PC-3 (cell line): ENCODE data around the gene MAMLD1. TPM values are rescaled to one million over a fixed set of nuclear protein-coding genes. Genes with fewer than 3 reads are reported as not detected.

Experiments used
- ATAC-seq: fragments of 200-7000 bp; cut with Tn5 transposase; 2 replicates; pipeline ENCODE4 v1.9.1; 2020; ENCODE audit warnings: mild to moderate bottlenecking, moderate library complexity
- Bru-seq: library from RNA; stranded (reverse); fragments of 400-500 nt; gene quantifications from one replicate; lab custom pipeline; 2021; lab: Mats Ljungman, UMichigan
- BruChase-seq, 2 experiments: library from RNA; stranded (reverse); fragments of 400-500 nt; gene quantifications; one replicate each; lab custom pipeline; 2021; lab: Mats Ljungman, UMichigan
- BruUV-seq: library from RNA; stranded (reverse); fragments of 400-500 nt; replicated peaks from 2 replicates; lab custom pipeline; 2021; lab: Mats Ljungman, UMichigan
- CTCF ChIA-PET: fragments of 300-600 bp; sonication (Branson Sonifier 250); formaldehyde crosslinking; loops from one replicate; lab custom pipeline; 2022; ENCODE audit warnings: antibody characterized with exemption; lab: Charles Lee
- POLR2A ChIA-PET: fragments of 300-600 bp; sonication (Branson Sonifier 250); formaldehyde crosslinking; loops from one replicate; lab custom pipeline; 2022; ENCODE audit warnings: antibody characterized with exemption; ENCODE audit not compliant: unreplicated experiment; lab: Charles Lee
- DNase-seq: peaks from one replicate; pipeline ENCODE4 v3.0.0-alpha.2; 2015
- H2AFZ ChIP-seq: fragments of 300-600 bp; sonication (generic); 2 replicates; pipeline ENCODE4 v1.6.0; 2016; ENCODE audit warnings: antibody characterized with exemption, low read length
- H3F3A ChIP-seq: fragments of 300-600 bp; sonication (generic); one replicate; pipeline ENCODE4 v1.6.0; 2017; ENCODE audit warnings: antibody characterized with exemption, low read length, control low read depth, mild to moderate bottlenecking; ENCODE audit not compliant: unreplicated experiment
- H3K27ac ChIP-seq: fragments of 300-600 bp; sonication (generic); 2 replicates; pipeline ENCODE4 v1.5.1; 2016; ENCODE audit warnings: mild to moderate bottlenecking, low read length
- H3K27me3 ChIP-seq: fragments of 300-600 bp; sonication (generic); 2 replicates; pipeline ENCODE4 v1.6.1; 2016; ENCODE audit warnings: low read length, mixed read lengths
- H3K36me3 ChIP-seq: fragments of 300-600 bp; sonication (generic); 2 replicates; pipeline ENCODE4 v1.6.1; 2016; ENCODE audit warnings: low read depth, mixed run types, low read length, mixed read lengths
- H3K4me1 ChIP-seq: fragments of 300-600 bp; sonication (generic); 2 replicates; pipeline ENCODE4 v1.5.1; 2016; ENCODE audit warnings: low read length; ENCODE audit not compliant: insufficient read depth
- H3K4me2 ChIP-seq: fragments of 300-600 bp; sonication (generic); 2 replicates; pipeline ENCODE4 v1.6.0; 2016; ENCODE audit warnings: low read length
- H3K4me3 ChIP-seq: fragments of 300-600 bp; sonication (generic); 2 replicates; pipeline ENCODE4 v1.5.1; 2016; ENCODE audit warnings: mild to moderate bottlenecking, low read length, mixed read lengths
- H3K79me2 ChIP-seq: fragments of 300-600 bp; sonication (generic); 2 replicates; pipeline ENCODE4 v1.6.1; 2017; ENCODE audit warnings: low read length, mixed read lengths
- H3K9ac ChIP-seq: fragments of 300-600 bp; sonication (generic); 2 replicates; pipeline ENCODE4 v1.6.0; 2016; ENCODE audit warnings: mild to moderate bottlenecking, low read length
- H3K9me2 ChIP-seq: fragments of 300-600 bp; sonication (generic); replicated peaks from 2 replicates; pipeline ENCODE4 v1.6.1; 2016; ENCODE audit warnings: mixed run types, low read length, mixed read lengths
- H3K9me3 ChIP-seq: fragments of 300-600 bp; sonication (generic); 2 replicates; pipeline ENCODE4 v1.6.1; 2016; ENCODE audit warnings: low read length, mixed read lengths
- H4K20me1 ChIP-seq: fragments of 300-600 bp; sonication (generic); 2 replicates; pipeline ENCODE4 v1.6.1; 2016; ENCODE audit warnings: low read length, mixed read lengths
- CTCF ChIP-seq: fragments of 300-600 bp; sonication (generic); conservative IDR thresholded peaks from 2 replicates; pipeline ENCODE4 v1.5.1; 2017; ENCODE audit warnings: antibody characterized with exemption, low read depth, mild to moderate bottlenecking, low read length
- EZH2 ChIP-seq: fragments of 300-600 bp; sonication (generic); IDR thresholded peaks from one replicate; pipeline ENCODE4 v1.6.1; 2017; ENCODE audit warnings: antibody characterized with exemption, mild to moderate bottlenecking, low read length; ENCODE audit not compliant: unreplicated experiment
- EZH2phosphoT487 ChIP-seq: fragments of 300-600 bp; sonication (generic); IDR thresholded peaks from 2 replicates; pipeline ENCODE4 v1.6.1; 2018; ENCODE audit warnings: mild to moderate bottlenecking, antibody characterized with exemption, low read length, borderline replicate concordance
- intact Hi-C: fragments of 100-400 bp; cut with micrococcal nuclease; formaldehyde crosslinking; loops from 2 replicates; pipeline ENCODE4 v1.9.0; 2023
- long read RNA-seq: library from polyadenylated mRNA; unstranded; transcript quantifications from one replicate; pipeline ENCODE4 v2.0.0, GENCODE V29; 2021; ENCODE audit not compliant: unreplicated experiment
- total RNA-seq: library from RNA; depleted of rRNA; stranded (reverse); fragments of >200 nt; gene quantifications from 2 replicates; pipeline ENCODE4 v1.2.3, GENCODE V29; 2014; rRNA removed

Gene MAMLD1
- total RNA-seq (2.8 and 3.6 TPM in 2 replicates), Bru-seq, nascent RNA (percentile 54 among the genes with signal in this experiment), BruChase-seq, experiment 1, labeled RNA remaining after a 6-hour chase (percentile 54 among the genes with signal in this experiment), BruChase-seq, experiment 2, labeled RNA remaining after a 2-hour chase (percentile 60 among the genes with signal in this experiment)
- long read RNA-seq, partial matches to known transcripts: 7 of 10 reads
- long read RNA-seq, other reads (novel, unspliced or antisense): 3 of 10 reads

- Histone ChIP-seq H3K79me2 (peaks cover 14% of the 10 kb centered on the region), H3K27me3 (no peaks in the 10 kb centered on the region), H3K9me3 (no peaks in the 10 kb centered on the region), H3K4me3 (peak within 1 kb of the TSS; percentile 91), H3K9ac (peak within 1 kb of the TSS; percentile 84), H3K4me1 (peaks cover 25% of the 10 kb centered on the region), H3K9me2 (no peaks in the 10 kb centered on the region), H2AFZ (peak within 1 kb of the TSS; percentile 97), H4K20me1 (no peaks in the 10 kb centered on the region), H3K36me3 (no peaks in the 10 kb centered on the region), H3K27ac (peak within 1 kb of the TSS; percentile 16), H3F3A (no peaks in the 10 kb centered on the region), H3K4me2 (peak within 1 kb of the TSS; percentile 100)
- intact Hi-C loops: loop anchor here (2.0 to 5.0 kb wide), 6 partner anchors 71 to 400 kb away; no protein-coding TSS in a partner anchor
- ATAC-seq (peak; percentile 59), DNase-seq (peak; percentile 84)
- ChIA-PET POLR2A (interaction anchor here (0.5 to 0.8 kb wide), 4 partner anchors 71 to 500 kb away, joined by 3 to 11 read pairs (median 4); partner anchors contain the start of gene MTMR1), CTCF (interaction anchor here (1.1 kb wide), 1 partner anchor 217 kb away, joined by 4 read pairs; no protein-coding TSS in a partner anchor)
- BruUV-seq: no TSS peak
- TF ChIP-seq EZH2 (no peak), EZH2phosphoT487 (no peak), CTCF (no peak)
Observed at GRCh38 chrX:150362599-150363481, at the start of gene MAMLD1. TSS of gene MAMLD1 (plus strand) at chrX:150363317. CDS start at chrX:150445517, 82,200 bp downstream.

- POLR2A ChIA-PET: no interaction called here
- Histone ChIP-seq H3K9me2 (no peaks in the 10 kb centered on the region), H3K9ac (no peak overlapping the region), H3K27ac (no peak overlapping the region), H3K4me3 (no peak overlapping the region), H3K27me3 (no peaks in the 10 kb centered on the region), H2AFZ (no peak overlapping the region), H3K9me3 (no peaks in the 10 kb centered on the region), H3K79me2 (no peaks in the 10 kb centered on the region), H4K20me1 (no peaks in the 10 kb centered on the region), H3K4me2 (no peak overlapping the region), H3F3A (no peaks in the 10 kb centered on the region), H3K4me1 (no peaks in the 10 kb centered on the region), H3K36me3 (no peaks in the 10 kb centered on the region)
- no peak for DNase-seq
- no TSS peak for BruUV-seq
- TF ChIP-seq EZH2 (no peak), CTCF (no peak), EZH2phosphoT487 (no peak)
- CTCF ChIA-PET: no interaction called here
- intact Hi-C loops: no loop called here
- no peak for ATAC-seq
Observed at GRCh38 chrX:150313514-150313913, 49.6 kb upstream of the MAMLD1 start.
